H9 (cell line): ENCODE measurements around the gene FADS3. TPM values are rescaled to one million over a fixed set of nuclear protein-coding genes. Genes with fewer than 3 reads are reported as not detected.

Experiments
- DNase-seq: peaks from one replicate; pipeline ENCODE4 v3.0.0-alpha.2; 2017
- H2AFZ ChIP-seq: one replicate; pipeline ENCODE4 v1.6.1; 2013; ENCODE audit warnings: mild to moderate bottlenecking, low read length, control low read depth, moderate library complexity
- H2AK5ac ChIP-seq: 2 replicates; pipeline ENCODE4 v1.6.1; 2013; ENCODE audit warnings: low read length, control low read depth, mixed read lengths; ENCODE audit not compliant: insufficient read length
- H2BK120ac ChIP-seq: one replicate; pipeline ENCODE4 v1.6.1; 2013; ENCODE audit warnings: low read depth, mild to moderate bottlenecking, low read length, control low read depth, inconsistent platforms; ENCODE audit not compliant: poor library complexity, severe bottlenecking
- H2BK12ac ChIP-seq: 2 replicates; pipeline ENCODE4 v1.6.1; 2013; ENCODE audit warnings: low read length, control low read depth, mixed read lengths, low read depth; ENCODE audit not compliant: insufficient read length
- H2BK15ac ChIP-seq: 2 replicates; pipeline ENCODE4 v1.6.1; 2013; ENCODE audit warnings: low read depth, low read length, control low read depth
- H2BK20ac ChIP-seq: one replicate; pipeline ENCODE4 v1.6.1; 2013; ENCODE audit warnings: low read depth, mild to moderate bottlenecking, low read length, control low read depth, inconsistent platforms; ENCODE audit not compliant: poor library complexity, severe bottlenecking
- H2BK5ac ChIP-seq: 2 replicates; pipeline ENCODE4 v1.6.1; 2013; ENCODE audit warnings: low read length, control low read depth, mixed read lengths; ENCODE audit not compliant: insufficient read length
- H3K14ac ChIP-seq: 2 replicates; pipeline ENCODE4 v1.6.1; 2013; ENCODE audit warnings: low read length, control low read depth; ENCODE audit not compliant: insufficient read depth
- H3K18ac ChIP-seq: 2 replicates; pipeline ENCODE4 v1.6.1; 2013; ENCODE audit warnings: low read depth, mild to moderate bottlenecking, mixed read lengths, low read length, control low read depth; ENCODE audit not compliant: insufficient read length
- H3K23ac ChIP-seq: 2 replicates; pipeline ENCODE4 v1.6.1; 2013; ENCODE audit warnings: low read length, control low read depth, mixed read lengths, low read depth; ENCODE audit not compliant: insufficient read length
- H3K23me2 ChIP-seq: 2 replicates; pipeline ENCODE4 v1.6.1; 2013; ENCODE audit warnings: low read depth, mild to moderate bottlenecking, mixed read lengths, low read length, control low read depth; ENCODE audit not compliant: insufficient read length, poor library complexity, severe bottlenecking
- H3K27ac ChIP-seq: 2 replicates; pipeline ENCODE4 v1.5.1; 2013; ENCODE audit warnings: low read length, control low read depth, mixed read lengths, low read depth; ENCODE audit not compliant: insufficient read length
- H3K27me3 ChIP-seq: 2 replicates; pipeline ENCODE4 v1.6.1; 2013; ENCODE audit warnings: low read length, control low read depth, inconsistent platforms; ENCODE audit not compliant: insufficient read depth
- H3K4ac ChIP-seq: 2 replicates; pipeline ENCODE4 v1.6.1; 2013; ENCODE audit warnings: low read depth, mild to moderate bottlenecking, control low read depth, inconsistent platforms, low read length, moderate library complexity
- H3K4me1 ChIP-seq: 2 replicates; pipeline ENCODE4 v1.6.1; 2013; ENCODE audit warnings: low read length, control low read depth, inconsistent platforms; ENCODE audit not compliant: insufficient read depth
- H3K4me2 ChIP-seq: 2 replicates; pipeline ENCODE4 v1.6.1; 2013; ENCODE audit warnings: low read length, control low read depth, mixed read lengths; ENCODE audit not compliant: insufficient read length, insufficient read depth
- H3K56ac ChIP-seq: 2 replicates; pipeline ENCODE4 v1.6.1; 2013; ENCODE audit warnings: low read depth, mild to moderate bottlenecking, mixed read lengths, low read length, control low read depth; ENCODE audit not compliant: insufficient read length
- H3K79me1 ChIP-seq: 2 replicates; pipeline ENCODE4 v1.6.1; 2013; ENCODE audit warnings: low read depth, mild to moderate bottlenecking, moderate library complexity, low read length, control low read depth, inconsistent platforms; ENCODE audit not compliant: insufficient read depth, poor library complexity, severe bottlenecking
- H3K79me2 ChIP-seq: 2 replicates; pipeline ENCODE4 v1.6.1; 2013; ENCODE audit warnings: low read length, control low read depth, inconsistent platforms; ENCODE audit not compliant: insufficient read depth
- H3K9ac ChIP-seq: 2 replicates; pipeline ENCODE4 v1.6.1; 2013; ENCODE audit warnings: low read length, control low read depth, mixed read lengths; ENCODE audit not compliant: insufficient read length; ENCODE audit errors: extremely low read depth
- H3K9me3 ChIP-seq: one replicate; pipeline ENCODE4 v1.6.1; 2013; ENCODE audit warnings: low read depth, low read length, inconsistent platforms; ENCODE audit not compliant: control insufficient read depth
- H3T11ph ChIP-seq: one replicate; pipeline ENCODE4 v1.6.1; 2013; ENCODE audit warnings: mild to moderate bottlenecking, low read length, control low read depth, inconsistent platforms
- H4K20me1 ChIP-seq: one replicate; pipeline ENCODE4 v1.6.1; 2013; ENCODE audit not compliant: control insufficient read depth, insufficient read length, insufficient read depth
- H4K5ac ChIP-seq: 2 replicates; pipeline ENCODE4 v1.6.1; 2013; ENCODE audit warnings: low read depth, mild to moderate bottlenecking, mixed read lengths, low read length, control low read depth; ENCODE audit not compliant: insufficient read length
- H4K8ac ChIP-seq: replicated peaks from 2 replicates; pipeline ENCODE4 v1.6.1; 2013; ENCODE audit warnings: low read length, control low read depth, mixed read lengths, low read depth; ENCODE audit not compliant: insufficient read length
- H4K91ac ChIP-seq: 2 replicates; pipeline ENCODE4 v1.6.1; 2013; ENCODE audit warnings: low read depth, mild to moderate bottlenecking, moderate library complexity, mixed read lengths, low read length, control low read depth; ENCODE audit not compliant: insufficient read length
- H3K27ac Mint-ChIP-seq, 3 experiments: 2 replicates in 2 of 3; 3 replicates in 1 of 3; pipeline ENCODE4 v1.8.0; 2020 to 2021; ENCODE audit warnings: mixed read lengths in 3 of 3, mild to moderate bottlenecking in 1 of 3, moderate library complexity in 1 of 3
- H3K27me3 Mint-ChIP-seq: 2 replicates; pipeline ENCODE4 v1.8.0; 2021; ENCODE audit warnings: low read depth, mild to moderate bottlenecking, moderate library complexity, mixed read lengths
- H3K36me3 Mint-ChIP-seq, 3 experiments: 2 replicates in 2 of 3; 3 replicates in 1 of 3; pipeline ENCODE4 v1.8.0; 2020 to 2021; ENCODE audit warnings: low read depth in 3 of 3, mixed read lengths in 3 of 3; ENCODE audit not compliant: insufficient read depth in 1 of 3
- H3K4me1 Mint-ChIP-seq, 2 experiments: 2 replicates each; pipeline ENCODE4 v1.8.0; 2020; ENCODE audit warnings: mixed read lengths in 2 of 2
- H3K4me3 Mint-ChIP-seq, 2 experiments: 2 replicates in 1 of 2; 3 replicates in 1 of 2; pipeline ENCODE4 v1.8.0; 2020 to 2021; ENCODE audit warnings: mild to moderate bottlenecking in 2 of 2, mixed read lengths in 2 of 2, moderate library complexity in 1 of 2
- H3K9me3 Mint-ChIP-seq, 2 experiments: 2 replicates in 1 of 2; 3 replicates in 1 of 2; pipeline ENCODE4 v1.8.0; 2020; ENCODE audit warnings: mild to moderate bottlenecking in 2 of 2, mixed read lengths in 2 of 2, moderate library complexity in 1 of 2
- CTCF ChIP-seq: fragments of 200-600 bp; sonication (generic); conservative IDR thresholded peaks from 3 replicates; pipeline ENCODE4 v1.8.0; 2021; ENCODE audit warnings: antibody characterized with exemption, mild to moderate bottlenecking
- total RNA-seq: library from RNA; stranded (reverse); gene quantifications from 2 replicates; pipeline ENCODE4 v1.2.1, GENCODE V29; 2021

FADS3 gene
- total RNA-seq, 1 experiment from 2014 or later, result 34.9 TPM

- no peak overlapping the region for H4K5ac ChIP-seq
- H3T11ph ChIP-seq, result no peak overlapping the region
- TF ChIP-seq CTCF, result no peak
- no peak overlapping the region for H2BK5ac ChIP-seq
- no peak overlapping the region for H2AK5ac ChIP-seq
- H3K9me3 ChIP-seq, result no peaks in the 10 kb centered on the region
- H3K18ac ChIP-seq, result no peak overlapping the region
- H3K4me2 ChIP-seq, result no peak overlapping the region
- H2BK120ac ChIP-seq, result no peak overlapping the region
- H2AFZ ChIP-seq, result no peak overlapping the region
- no peaks in the 10 kb centered on the region for H3K27me3 ChIP-seq
- Mint-ChIP-seq H3K9me3 (peaks cover 6% of the 10 kb centered on the region in 2 experiments), H3K27ac (no peak overlapping the region), H3K27me3 (peaks cover 10% of the 10 kb centered on the region), H3K4me3 (no peak overlapping the region), H3K4me1 (peaks cover 18 to 29% of the 10 kb centered on the region in 2 experiments), H3K36me3 (peaks cover 0 to 5% (median 2%) of the 10 kb centered on the region in 3 experiments; a peak in 3 of 7 replicates)
- no peak overlapping the region for H3K4ac ChIP-seq
- H4K8ac ChIP-seq, result no peak overlapping the region
- H3K79me1 ChIP-seq, result no peaks in the 10 kb centered on the region
- H3K9ac ChIP-seq, result no peak overlapping the region
- no peak overlapping the region for H2BK12ac ChIP-seq
- H3K79me2 ChIP-seq, result no peaks in the 10 kb centered on the region
- no peak overlapping the region for H3K56ac ChIP-seq
- H3K27ac ChIP-seq, result no peak overlapping the region
- H4K91ac ChIP-seq, result no peak overlapping the region
- H2BK20ac ChIP-seq, result no peak overlapping the region
- H3K23ac ChIP-seq, result no peak overlapping the region
- H3K14ac ChIP-seq, result no peak overlapping the region
- H4K20me1 ChIP-seq, result no peaks in the 10 kb centered on the region
- no peak overlapping the region for H2BK15ac ChIP-seq
- H3K4me1 ChIP-seq, result peaks cover 3% of the 10 kb centered on the region; the same call in 1 of the 2 replicates
- H3K23me2 ChIP-seq, result no peaks in the 10 kb centered on the region
- no peak for DNase-seq
Observed at GRCh38 chr11:61928606-61929005, 37.3 kb upstream of the FADS3 start.
